Activated CD8-positive, alpha-beta memory T cell treated with anti-CD3 and anti-CD28 coated beads, Interleukin-2, amount 50 U/mL, for 1 hour (primary cell): ENCODE data around the gene IGIP.

ENCODE experiments used
- DNase-seq: peaks from one replicate; pipeline ENCODE4 v3.0.0-alpha.2; 2020; ENCODE audit errors: extremely low read depth

IGIP gene

DNA sequence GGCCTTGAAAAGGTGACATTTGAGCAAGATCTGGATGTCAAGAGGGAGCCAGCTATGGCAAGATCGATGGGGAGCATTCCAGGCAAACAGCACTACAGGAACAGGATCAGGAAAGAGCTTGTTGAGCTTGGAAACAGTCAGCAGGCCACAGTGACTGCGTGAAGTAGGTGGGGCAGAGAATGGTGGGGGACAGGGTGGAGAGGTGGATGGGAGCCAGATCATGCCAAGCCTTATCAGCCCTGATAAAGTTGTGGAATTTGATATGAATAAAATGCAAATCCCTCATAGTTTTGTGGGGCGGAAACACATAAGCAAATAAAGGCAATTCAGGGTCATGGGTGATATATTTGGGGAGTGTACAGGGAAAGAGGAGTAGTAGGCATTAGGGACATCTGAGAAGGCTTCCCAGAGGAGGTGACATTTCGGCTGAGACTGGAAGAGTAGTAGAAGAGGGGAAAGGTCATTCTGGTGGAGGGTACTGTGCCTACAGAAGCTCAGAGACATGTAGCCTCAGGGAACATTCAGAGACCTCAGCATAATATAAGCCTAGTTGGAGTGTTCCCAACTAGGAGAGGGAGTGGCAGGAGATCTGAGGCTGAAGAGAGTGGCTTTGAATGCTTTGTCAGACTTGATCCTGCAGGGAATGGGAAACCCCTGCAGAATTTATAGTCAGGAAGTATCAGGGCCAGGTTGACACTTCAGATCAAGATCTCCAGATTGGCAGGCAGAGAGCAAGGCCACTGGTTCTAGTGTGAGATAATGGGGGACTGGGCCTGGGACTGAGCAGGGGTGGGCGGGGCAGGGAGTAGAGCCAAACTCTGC lies 39.6 kb downstream of the IGIP start:
- DNase-seq = no peak

DNA sequence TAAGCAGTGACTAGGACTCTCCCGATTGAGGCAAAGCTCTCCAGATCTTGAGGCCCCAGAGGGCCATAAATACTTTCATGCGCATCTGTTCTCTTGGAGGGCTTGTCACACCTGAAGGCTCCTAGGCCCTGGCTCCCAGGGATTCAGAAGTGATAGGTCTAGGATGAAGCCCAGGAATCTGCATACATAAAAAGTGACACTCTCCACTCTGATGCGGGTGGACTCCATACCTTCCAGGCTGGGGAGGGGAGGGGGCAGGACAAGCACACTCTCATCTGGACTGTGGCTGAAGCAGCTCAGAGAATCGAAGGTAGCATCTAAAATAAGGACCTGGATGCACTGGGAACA lies 40.2 kb downstream of the IGIP start:
- no peak for DNase-seq

DNA sequence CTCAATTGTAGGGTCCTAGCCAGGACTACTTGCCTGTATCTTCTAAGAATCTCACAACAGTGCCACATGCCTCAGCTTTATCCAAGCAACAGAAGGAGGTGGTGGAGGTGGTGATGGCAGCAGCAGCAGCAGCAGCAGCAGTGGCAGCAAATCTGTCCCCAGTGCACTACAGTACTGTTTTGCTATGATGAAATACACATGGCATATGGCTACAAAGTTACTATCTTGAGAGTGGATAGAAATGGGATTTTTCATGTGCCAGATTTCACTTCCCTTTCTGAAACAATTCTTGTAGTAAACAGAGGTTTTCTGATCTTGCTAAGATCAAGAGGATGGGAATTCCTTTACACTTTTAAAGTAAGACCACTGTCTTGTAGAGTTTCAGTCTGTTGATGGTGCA lies 41.2 kb downstream of the IGIP start:
- DNase-seq = no peak

DNA sequence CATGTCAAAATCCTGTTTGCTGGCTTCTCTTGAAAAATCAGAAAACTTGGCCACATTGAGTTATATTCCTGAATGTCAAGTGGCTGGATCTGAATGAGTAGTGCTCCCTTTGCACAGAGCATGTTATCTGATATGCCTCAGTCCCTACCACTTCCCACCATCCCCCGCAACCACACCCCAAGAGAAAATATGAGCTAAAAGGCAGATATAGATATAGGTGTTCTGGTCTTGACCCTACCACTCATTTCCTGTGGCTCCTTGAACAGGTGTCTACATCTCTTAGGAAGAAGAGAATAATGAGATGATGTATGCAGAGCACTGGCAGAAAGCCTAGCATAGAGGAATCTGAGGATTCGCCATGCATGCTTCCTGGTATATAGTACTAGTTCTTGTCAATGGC lies 42.6 kb downstream of the IGIP start:
- DNase-seq = no peak

DNA sequence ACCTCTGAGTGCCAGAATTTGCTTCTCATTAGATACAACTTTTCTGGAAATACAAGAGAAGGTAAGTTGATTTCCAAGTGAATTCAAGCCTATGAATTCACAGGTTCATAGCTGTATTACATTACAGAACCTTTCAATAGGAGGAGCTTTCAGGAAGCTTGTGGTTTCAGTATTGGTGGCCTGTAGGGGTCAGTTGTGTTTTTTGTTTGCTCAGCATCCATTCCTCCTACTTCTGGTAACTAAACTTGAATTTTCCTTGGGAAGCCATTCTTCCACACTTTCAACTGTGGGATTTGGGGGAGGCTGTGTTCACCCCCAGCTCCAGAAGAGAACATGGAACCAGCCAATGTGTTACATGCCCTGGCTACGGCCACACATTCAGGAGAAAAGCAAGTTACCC lies 43.7 kb downstream of the IGIP start:
- DNase-seq = no peak

DNA sequence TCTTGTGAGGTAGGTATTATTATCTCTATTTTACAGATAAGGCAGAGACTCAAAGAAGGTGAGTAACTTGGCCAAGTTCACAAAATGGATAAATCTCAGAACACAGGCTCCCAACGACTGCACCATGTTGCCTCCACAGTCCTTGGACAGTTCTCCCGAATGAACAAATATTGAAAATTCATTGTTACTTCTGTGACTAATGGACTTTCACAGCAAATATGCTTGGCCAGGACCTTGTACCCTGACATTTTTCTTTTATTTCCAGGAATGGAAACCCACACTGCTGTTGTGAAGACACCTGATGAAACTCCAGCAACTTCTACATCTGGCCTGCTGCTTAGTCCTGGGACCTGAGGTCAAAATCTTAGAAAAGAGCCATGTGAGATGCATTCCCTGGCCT lies 46.7 kb downstream of the IGIP start:
- no peak for DNase-seq

DNA sequence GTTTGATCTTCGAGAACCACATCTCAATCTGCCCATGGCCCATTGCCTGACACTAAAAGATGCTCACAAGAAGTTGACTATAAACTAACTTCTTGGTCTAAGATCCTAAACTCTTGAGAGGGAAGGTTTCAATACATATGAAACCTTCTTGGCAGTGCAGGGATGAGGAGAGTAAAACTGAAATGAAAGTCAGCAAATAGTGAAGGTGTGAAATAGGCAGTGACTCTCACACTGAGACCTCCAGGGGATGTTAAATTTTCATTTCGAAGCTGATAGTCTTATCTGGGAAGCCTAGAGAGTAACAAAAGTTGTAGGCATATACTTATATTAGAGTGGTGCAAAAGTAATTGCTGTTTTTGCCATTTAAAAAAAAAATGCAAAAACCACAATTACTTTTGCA lies 48.3 kb downstream of the IGIP start:
- DNase-seq = no peak

DNA sequence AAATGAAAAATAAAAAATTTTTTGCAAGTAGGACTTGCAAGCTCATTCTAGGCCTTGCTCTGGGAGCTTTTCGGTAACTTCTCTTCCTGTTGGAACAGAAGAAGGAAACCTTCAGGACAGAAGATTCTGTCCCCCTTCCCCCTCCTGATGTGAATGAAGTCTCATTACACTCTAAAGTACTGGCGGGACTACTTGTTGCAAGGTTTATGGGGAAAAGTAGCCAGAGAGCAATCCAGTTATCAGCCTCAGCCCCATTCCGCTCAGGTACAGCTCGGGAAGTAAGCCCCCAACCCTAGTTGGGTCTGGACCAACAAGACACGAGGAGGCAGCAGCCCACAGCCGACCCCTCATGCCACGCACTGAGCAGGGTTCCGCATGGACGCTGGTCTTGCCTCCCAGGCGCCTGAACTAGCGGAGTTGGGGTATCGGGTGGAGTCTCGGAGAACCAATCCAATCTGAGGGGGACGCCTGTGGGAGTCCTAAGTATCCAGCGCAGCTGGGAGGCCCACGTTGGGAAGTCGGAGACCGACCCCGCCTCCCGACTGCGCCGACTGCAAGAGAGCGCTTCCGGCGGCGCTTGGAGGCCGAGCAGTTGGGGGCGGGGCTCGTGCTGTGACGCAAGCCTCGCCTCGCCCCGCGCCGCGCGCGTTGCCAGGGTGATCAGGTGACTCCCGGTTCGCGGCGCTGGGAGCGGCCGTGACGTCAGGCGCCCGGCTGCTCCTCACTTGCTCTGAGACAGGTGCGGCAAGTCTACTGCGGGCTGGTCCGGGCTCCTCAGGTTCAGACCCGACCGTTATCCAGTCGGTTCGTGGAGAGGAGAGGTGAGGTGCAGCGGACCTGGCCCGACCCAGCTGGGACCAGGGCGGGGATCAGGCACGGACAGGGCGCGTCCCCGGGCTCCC lies 49.0 kb downstream of the IGIP start, which contains the start of gene CYSTM1:
Gene CYSTM1, plus strand, starts transcription at position 724 of the 902 bp plus-strand sequence. CDS start 19,278 bp downstream, outside the sequence.
- peak; percentile 90 for DNase-seq

DNA sequence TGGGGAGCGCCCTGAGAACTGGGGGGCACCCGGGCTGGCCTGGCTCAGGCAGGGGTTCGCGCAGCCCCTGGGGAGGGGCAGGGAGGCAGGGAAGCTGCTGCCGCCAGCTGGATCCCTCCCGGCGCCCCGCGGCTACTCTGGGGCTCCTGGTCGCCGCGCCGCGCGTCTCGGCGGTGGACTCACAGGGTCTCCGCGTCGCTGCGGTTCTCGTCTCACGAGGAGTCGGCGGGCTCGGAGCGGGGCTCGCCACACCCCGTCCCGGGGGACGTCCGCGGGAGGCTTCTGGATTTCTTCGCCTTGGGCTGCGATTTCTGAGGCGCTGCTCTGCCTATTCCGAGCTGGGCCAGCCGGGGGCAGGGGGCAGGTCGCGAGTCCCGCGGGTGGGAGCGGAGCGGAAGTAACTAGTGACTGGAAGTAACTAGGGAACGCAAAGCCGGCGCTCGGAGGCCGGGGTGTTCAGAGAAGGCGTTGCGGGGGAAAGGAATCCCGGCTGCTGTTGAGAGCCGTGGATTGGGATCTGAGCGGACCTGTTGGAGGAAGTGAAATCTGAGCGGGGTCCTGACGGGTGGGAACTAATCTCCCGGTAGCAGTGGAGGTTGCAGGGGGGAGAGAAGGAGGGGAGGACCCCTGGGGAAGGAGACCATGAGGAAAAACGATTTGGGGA lies 49.8 kb downstream of the IGIP start:
- peak; percentile 22 for DNase-seq

DNA sequence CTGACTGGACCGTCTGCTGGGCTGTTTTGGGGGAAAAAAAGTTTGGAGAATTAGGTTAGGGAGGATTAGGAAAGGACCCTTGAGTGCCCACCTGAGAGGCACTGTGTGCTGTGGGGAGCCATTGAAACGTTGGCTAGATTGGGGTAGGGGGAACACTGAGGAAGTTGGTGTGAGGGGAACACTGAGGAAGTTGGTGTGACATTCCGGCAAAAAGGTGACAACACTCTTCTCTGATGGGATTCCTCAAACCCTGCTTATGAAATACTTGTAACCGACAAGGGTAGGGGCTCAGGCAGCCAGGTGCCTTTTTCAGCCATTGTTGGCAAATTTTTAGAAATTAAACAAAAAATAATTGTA lies 50.3 kb downstream of the IGIP start:
- no peak for DNase-seq

DNA sequence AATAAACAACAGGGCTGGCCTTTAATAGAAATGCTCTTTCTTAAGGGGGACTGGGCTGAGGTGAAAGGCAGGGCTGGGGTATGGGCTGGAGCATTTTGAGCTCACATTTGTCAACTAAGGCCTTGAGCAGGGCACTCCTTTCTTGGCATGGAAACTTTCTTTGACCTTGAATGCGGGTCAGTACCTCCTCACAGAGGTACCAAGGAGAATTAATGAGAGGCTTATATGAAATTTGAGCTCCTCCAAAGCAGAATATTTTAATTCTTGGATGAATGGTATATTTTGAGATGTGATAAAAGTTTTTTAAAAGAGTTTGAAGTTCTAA lies 52.3 kb downstream of the IGIP start:
- no peak for DNase-seq

DNA sequence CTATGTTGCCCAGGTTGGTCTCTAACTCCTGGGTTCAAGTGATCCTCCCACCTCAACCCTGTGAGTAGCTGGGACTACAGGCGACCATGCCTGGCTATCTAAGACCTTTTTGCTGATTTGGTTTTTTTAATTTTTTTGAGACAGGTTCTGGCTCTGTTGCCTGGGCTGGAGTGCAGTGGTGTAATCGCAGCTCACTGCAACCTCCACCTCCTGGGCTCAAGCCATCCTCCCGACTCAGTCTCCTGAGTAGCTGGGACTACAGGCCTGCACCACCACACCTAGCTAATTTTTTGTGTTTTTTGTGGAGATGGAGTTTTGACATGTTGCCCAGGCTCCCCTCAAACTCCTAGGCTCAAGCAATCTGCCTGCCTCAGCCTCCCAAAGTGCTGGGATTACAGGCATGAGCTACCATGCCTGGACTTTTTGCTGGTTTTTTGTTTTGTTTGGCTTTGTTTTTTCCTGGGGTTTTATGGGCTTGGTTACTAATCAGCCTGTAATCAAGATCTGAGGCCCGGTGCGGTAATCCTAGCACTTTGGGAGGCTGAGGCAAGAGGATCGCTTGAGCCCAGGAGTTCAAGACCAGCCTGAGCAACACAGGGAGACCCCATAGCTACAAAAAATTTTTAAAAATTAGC lies 52.9 kb downstream of the IGIP start:
- no peak for DNase-seq
